GM21786 (cell line): Measurements from ENCODE around the gene DNAJB6.
"Not testable (repeated sequence)": the region's sequence is repeated elsewhere in the genome, so short reads cannot be mapped to it uniquely, and the experiment has no call there.

Source experiments
- ATAC-seq: cut with Tn5 transposase; IDR thresholded peaks from one replicate; pipeline ENCODE4 v1.9.1; 2021; ENCODE audit not compliant: unreplicated experiment

DNAJB6 gene

DNA sequence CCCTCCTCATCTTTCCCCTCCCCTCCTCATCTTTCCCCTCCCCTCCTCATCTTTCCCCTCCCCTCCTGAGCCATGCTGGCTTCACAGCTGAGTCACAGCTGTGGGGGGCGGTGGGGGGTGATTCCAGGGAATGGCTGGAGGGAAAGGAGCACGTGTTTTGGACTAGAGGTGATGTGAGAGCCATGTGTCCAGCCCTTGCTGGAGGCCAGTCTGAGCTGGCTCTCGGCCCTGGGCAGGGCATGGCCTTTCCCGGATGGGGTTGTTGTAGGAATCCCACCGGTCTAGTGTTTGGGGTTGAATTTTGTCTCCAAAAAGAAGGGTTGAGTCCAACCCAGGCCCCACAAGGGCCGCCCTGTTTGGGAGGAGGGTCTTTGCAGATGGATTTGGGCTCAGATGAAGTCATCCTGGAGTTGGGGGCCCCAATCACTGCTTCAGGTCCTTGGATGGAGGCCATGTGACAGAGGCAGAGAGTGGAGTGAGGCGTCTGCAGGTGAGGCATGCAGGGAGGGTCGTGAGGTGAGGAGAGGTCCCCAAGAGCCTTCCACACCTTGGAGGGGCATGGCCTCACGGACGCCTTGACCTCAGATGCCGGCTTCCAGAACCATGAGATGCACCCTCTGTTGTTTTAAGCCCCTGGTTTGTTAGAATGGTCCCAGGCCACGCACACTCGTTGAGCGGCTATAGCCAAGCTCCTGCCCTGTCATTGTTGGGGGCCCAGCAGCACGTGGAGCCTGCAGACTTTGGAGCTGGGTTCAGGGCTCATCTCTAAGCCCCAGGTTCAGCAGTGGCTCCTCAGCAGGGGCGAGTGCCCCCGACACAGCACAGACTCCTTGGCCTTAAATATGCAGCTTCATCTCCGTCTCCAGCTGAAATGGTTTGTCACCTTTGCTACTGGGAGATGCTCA is 101.6 kb downstream of the DNAJB6 start:
- ATAC-seq, result no peak

DNA sequence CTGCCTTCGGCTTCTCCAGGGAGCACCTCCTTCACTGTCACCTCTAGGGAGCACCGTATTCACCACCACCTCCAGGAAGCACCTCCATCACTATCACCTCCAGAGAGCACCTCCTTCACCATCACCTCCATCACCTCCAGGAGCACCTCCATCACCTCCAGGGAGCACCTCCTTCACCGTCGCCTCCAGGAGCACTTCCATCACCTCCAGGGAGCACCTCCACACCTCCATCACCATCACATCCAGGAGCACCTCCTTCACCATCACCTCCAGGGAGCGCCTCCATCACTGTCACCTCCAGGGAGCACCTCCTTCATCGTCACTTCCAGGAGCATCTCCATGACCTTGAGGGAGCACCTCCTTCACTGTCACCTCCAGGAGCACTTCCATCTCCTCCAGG is 102.3 kb downstream of the DNAJB6 start:
- no peak for ATAC-seq

DNA sequence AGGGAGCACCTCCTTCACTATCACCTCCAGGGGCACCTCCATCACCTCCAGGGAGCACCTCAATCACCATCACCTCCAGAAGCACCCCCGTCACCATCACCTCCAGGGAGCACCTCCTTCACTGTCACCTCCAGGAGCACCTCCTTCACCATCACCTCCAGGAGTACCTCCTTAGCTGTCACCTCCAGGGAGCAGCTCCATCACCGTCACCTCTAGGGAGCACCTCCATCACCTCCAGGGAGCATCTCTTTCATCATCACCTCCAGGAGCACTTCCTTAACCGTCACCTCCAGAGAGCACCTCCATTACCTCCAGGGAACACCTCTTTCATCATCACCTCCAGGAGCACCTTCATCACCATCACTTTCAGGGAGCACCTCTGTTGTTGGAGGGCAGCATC is 103.0 kb downstream of the DNAJB6 start:
- ATAC-seq, result no peak

DNA sequence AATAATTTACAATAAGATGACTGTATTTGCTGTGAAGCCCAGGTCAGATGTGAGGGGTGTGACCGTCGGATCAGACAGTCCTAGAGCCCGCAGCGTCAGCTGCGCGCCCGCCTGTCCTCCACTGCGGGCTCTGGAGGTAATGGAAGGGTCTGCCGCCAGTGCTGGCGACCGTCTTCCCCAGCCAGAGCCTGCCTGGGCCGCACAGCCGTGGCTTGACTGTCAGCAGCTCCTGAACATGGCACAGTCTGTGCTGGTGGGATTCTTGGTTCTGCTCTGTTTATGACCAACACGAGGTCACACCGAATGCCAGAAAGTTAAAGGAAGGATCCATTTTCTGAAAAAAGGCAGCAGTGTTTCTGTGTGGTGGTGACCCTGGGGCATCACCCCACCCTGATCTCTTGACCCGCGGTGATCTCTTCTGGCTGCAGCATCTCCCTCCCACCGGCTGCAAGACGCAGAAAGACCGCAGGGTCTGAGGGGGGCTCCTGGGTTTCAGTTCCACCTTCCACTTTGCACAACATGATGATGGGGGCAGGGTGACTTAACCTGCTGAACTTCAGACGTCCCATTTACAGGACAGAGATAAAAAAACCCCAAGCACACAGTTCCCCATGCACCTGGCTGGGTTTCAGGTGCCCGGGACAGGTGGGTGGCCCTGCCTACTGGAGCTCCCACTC is 103.7 kb downstream of the DNAJB6 start:
- no peak for ATAC-seq

DNA sequence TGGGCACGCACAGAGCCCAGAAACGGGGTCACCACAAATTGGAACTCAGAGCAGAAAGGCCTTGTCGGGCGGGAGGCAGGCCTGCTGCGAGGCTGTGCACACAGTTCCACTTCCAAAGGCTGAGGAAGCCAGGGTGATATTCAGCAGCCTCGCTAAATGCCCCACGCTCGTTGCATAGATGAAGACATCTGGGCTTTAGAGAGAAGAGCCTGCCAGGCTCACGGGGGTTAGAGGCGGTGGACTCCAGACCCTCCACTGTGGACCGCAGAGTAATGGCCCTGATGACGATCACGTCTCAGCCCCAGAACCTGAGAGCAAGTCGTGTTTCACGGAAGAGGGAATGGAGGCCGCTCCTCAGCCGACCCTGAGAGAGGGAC is 104.2 kb downstream of the DNAJB6 start:
- ATAC-seq, result no peak

DNA sequence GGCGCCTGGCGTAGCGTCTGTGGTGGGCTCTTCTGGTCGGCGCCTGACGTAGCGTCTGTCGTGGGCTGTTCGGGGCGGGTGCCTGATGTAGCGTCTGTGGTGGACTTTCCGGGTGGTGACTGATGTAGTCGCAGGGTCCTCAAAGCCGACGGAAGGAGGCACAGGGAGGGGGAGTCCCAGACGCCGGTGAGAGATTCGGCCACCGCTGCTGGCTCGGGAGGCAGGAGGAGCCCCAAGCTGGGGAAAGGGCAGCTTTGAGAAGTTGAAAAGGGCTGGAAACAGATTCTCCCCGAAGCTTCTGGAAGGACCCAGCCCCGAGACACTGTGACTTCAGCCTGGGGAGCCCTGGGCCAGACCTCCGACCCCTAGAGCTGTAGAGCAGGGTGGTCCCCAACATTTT is 105.7 kb downstream of the DNAJB6 start:
- no peak for ATAC-seq

DNA sequence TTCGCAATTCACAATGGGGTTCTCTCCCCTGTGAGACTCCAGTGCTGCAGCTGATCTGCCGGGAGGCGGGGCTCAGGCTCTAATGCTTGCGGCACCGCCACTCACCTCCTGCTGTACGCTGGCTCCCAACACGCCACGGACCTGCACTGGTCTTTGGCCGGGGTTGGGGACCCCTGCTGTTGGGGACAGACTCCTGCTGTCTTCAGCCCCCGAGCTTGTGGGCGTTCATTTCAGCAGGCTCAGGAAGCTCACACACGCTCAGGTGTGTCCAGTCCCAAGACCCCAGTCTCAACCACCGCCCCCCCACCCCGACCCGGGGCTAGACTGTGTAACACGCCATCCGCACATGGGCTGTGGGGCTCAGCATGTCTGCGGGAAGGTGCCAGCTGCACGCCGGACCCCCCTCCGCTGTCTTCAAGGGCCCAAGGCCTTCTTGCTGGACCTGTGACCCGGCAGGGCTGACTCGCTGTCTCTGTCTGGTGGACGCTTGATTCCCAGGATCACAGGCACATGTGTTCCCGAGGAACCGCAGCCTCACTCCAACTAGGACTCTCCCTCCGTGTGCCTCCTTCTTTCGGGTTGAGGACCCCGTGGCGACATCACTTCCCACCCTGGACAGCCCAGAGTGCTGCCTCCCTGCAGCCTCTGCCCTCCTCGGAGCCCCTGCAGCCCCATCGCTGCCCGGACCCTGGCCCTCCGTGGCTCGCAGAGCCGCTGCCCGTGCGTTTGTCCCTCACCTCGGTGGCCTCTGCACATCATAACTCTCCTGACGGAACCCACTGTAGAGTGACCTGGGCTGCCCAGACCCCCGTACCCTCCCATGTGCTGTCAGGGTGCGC is 106.4 kb downstream of the DNAJB6 start:
- no peak for ATAC-seq

DNA sequence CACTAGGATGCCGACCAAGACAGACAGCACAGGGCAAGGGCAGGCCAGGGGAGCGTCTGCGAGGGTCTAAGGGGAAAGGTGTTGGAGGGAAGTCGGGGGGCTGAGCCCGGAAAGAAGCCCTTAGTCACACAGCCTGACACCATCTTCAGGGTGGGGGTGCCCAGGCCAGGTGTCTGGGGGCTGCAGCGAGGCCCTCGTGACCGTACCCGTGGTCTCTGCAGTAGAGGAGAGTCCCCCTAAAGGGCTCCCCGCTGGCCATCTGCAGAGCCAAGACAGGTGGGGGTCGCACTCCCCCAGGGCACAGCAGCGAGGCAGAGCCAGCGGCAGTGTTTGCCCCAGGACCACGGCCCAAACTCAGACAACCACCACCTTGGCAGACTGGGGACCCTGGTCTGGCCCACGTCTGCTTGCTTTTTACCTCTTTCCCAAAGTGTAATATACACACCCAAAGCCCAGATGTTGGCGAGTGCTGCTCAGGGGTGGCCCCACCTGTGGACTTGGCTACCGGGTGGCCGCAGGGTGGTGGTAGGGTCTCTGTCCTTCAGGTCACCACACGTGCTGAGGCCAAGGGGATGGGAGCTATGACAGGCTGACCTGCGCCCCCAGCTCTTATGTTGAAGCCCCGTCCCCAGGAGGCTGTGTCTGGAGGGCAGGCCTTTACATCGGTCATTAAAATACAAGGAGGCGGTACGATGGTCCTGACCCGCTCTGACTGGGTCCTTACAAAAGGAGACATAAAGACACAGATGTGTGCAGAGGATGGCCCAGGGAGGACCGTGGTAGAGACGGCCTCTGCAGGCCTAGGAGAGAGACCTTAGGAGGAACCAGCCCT is 107.4 kb downstream of the DNAJB6 start:
- no peak for ATAC-seq

DNA sequence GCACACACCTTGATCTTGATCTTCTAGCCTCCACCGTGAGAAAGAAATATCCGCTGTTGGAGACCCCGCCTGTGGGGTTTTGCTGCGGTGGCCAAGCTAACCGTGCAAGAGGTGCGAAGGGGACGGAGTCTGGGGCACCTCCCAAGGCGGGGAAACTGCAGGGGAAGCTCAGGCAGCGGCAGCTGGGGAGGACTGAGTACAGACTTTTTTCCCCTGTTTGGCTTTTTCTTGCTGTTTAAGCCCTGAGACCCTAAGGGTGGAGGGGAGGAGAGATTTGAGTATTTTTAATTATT is 108.0 kb downstream of the DNAJB6 start:
- ATAC-seq, result no peak

DNA sequence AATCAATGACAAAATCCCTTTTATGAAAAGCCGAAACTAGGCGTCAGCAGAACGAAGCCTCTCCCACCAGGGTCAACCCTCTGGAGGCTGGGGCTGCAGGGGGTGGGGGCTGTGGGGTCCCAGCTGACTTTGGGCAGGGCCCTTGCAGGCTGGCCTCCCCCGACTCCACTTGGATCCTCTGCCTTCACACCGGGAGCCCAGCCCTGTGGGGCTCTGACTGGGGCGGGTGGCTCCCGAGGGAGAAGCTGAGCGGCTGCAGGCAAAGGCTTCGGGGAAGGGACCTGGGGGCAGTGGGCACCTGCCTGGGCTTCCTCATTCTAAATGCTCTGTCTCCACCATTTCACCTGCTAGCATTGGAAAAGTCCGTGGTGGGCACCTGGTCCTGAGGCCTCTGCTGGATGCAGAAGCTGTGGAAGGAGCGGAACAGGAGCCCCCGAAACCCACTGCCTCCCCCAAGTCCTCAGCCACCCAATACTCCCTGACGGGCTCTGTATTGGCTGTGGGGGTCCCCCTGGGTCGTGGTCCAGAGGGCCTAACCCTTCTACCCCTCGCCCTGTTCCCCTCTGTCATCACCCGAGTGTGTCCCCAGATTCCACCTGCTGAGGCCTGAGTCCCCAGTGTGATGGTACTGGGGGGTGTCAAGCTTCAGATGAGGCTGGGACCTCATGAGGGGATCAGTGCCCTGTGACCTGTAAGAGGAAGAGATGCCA is 108.6 kb downstream of the DNAJB6 start:
- no peak for ATAC-seq

DNA sequence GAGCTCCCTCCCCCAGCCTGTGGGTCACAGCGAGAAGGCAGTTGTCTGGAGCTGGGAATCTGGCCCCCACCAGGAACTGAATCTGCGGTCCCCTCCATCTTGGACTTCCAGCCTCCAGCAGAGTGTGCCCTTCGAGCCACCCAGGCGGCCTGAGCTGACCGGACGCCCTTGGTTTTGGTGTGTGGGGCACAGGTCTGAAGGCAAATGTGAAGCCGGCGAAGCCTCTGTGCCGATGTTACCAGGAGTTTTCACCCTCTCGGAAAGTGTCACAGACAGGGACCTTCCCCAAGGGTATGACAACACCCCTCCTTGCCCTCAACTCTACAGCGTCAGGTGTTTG is 109.1 kb downstream of the DNAJB6 start:
- ATAC-seq, result no peak

DNA sequence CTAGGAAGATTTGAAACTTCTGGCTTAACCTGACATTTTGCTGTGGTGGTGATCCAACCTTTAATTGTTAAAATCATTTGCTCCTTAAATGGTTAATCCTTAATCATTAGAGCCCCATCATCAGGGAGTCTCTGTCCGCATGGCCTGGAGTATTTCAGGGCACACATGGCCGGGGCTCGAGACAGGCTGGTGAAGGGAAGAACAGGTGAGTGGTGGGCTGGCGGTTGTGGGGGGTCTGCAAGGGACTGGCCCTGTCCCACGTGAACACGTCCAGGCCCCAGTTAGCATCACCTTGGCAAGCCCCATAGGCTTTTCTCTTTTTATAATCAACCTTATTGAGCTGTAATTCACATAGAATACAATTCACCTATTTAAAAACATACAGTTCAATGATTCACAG is 109.5 kb downstream of the DNAJB6 start:
- no peak for ATAC-seq

DNA sequence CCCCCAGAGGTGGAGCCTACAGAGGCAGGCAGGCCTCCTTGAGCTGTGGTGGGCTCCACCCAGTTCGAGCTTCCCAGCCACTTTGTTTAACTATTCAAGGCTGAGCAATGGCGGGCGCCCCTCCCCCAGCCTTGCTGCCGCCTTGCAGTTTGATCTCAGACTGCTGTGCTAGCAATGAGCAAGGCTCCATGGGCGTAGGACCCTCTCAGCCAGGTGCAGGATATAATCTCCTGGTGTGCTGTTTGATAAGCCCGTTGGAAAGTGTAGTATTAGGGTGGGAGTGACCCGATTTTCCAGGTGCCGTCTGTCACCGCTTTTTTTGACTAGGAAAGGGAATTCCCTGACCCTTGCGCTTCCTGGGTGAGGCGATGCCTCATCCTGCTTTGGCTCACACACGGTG is 117.2 kb downstream of the DNAJB6 start:
- not testable (repeated sequence) for ATAC-seq

DNA sequence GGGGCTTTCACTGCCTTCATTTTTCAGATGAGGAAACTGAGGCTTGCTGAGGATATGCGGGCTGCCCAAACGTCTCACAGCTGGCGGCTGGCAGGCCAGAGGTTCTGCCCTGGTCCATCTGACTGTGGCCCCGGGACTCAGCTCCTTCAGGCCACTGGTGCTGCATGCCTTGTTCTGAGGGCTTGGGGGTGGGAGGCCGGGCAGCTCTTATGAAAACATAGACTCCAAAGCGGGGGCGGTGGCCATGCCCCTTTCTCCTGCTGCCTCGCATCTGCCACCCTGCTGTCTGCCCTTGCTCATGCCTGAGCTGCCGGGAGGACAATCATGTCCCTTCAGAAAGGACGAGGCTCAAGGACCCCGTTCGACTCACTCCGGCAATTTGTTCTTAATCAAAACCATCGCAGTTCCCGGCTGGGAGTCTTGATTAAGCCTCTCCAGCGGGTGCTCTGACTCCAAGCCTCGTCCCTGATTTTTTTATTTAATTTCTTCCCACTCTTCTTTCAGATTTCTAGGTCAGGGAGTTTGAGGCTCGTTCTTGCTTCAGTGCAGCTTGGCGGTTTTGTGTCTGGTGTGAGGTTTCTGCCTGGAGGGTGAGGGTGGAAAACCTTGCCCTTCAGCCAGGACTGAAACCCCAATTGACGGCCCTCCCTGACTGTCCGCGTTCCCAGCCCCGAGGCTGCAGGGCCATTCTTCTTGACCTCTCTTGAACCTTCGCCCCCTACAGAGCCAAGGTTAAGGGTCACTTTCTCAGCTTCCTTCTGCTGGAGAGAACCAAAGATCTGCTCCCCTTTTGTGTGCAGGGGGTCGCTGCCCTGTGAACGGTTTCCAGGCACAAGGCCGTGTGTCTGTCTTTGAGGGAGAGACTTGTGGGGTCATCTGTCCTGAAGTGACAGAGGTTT is 120.8 kb downstream of the DNAJB6 start:
- no peak for ATAC-seq

DNA sequence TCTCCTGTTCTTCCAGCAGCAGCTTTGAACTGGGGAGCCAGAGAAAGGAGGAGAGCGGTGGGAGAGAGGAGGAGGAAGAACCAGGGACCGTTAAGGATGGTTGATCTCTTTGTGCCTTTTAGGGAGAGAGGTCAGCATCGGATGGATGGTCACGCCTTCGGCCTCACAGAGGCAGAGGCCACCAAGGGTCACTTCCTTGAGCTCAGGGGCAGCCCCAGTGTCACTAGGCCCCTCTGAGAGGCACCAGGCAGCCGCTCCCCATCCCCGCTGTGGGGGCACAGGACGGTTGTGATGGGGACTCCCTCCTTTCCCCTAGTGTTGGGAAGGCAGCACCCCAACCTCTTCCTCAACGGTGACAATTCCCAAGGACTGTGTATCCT is 121.4 kb downstream of the DNAJB6 start:
- ATAC-seq, result no peak

DNA sequence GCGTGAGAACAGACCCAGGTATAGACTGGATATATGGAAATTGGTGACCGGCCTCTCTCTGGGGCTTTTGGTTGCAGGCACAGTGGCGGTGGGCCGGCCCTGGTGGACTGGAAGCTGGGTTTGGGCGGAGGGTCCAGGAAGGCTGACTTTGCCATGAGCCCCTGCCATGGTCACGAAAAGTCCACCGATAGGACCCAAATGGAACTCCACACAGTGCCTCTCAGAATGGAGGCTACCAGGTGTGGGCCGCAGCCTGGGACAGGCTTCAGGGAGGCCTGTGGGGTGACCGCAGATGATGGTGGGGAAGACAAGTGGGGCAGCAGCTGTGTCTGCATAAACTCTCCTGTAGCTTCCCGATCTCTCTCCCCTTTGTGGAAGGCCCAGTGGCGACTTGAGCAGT is 123.2 kb downstream of the DNAJB6 start:
- ATAC-seq, result no peak

DNA sequence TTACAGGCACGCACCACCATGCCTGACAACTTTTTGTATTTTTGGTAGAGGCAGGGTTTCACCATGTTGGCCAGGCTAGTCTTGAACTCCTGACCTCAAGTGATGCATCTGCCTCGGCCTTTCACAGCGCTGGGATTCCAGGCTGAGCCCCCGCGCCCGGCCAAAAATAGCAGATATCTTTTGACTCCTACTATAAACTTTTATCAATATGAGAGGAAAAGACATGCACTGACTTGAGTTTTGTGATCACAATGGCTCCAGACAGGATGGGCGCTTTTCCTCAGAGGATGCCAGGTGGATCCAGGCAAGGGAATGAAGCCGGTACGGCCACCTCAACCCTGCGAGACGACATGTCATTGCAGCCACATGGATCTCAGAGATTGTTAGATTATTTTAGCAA is 123.9 kb downstream of the DNAJB6 start:
- no peak for ATAC-seq

DNA sequence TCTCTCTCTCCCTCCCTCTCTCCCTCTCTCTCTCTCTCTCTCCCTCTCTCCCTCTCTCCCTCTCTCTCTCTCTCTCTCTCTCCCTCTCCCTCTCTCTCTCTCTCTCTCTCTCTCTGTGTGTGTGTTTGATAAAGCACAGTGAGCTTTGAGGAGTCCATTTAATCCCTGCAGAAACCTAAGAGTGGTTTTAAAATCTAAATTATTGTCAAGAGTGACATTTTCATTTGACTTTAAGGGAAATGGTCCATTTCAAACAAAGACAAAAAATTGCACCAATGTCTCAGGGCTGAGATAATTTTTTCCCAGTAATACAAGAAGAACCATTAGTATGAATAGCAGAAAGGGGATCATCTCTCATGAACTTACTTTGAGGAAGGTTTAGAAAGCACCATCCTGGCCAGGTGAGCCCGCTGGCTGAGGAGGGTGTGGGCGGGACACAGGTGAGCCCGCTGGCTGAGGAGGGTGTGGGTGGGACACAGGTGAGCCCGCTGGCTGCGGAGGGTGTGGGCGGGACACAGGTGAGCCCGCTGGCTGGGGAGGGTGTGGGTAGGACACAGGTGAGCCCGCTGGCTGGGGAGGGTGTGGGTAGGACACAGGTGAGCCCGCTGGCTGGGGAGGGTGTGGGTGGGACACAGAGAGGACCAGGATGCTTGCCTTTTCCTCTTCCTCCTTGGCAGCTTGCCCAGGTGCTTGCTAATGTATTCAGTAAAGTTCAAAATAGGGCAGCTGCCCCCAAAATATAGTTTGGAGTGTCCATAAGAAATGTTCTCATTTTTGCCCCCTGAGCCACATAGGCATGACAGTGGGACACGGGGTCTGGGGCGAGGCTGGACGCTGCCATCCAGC is 125.0 kb downstream of the DNAJB6 start:
- ATAC-seq, result no peak

DNA sequence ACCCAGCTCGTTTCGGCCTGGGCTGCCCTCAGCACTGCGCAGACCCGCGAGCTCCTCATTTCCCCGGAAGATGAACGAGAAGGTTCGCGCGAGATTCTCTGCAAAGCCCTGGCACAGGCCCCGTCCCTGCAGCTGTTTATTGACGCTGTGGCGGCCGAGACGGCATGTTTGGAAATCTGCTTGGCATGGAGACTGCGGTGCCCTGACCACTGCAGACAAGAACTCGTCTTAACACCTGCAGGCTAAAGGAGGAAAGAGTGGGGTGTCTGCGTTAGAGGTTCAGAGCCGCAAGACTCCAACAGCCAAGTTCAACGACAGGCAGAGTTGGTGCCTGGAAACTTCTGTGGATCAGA is 125.6 kb downstream of the DNAJB6 start:
- ATAC-seq, result no peak
